SK-MEL-5 (cell line): Measurements from ENCODE around the gene UBALD1. TPM values are rescaled to one million over a fixed set of nuclear protein-coding genes. Genes with fewer than 3 reads are reported as not detected.

Experiments
- DNase-seq: peaks from one replicate; pipeline ENCODE4 v3.0.0-alpha.2; 2016; ENCODE audit warnings: low read depth, low spot score
- in situ Hi-C: cut with HindIII; loops from 2 replicates; pipeline ENCODE4 v1.10.0; 2016; ENCODE audit warnings: low sequenced_read_pairs, high pct_unique_total_duplicates, low pct_unique_long_range_greater_than_20kb
- total RNA-seq: library from RNA; depleted of rRNA; stranded (reverse); fragments of >200 nt; shearing (Covaris generic); gene quantifications from 2 replicates; pipeline ENCODE4 v1.2.3, GENCODE V29; 2014

The UBALD1 gene
- total RNA-seq, 1 experiment from 2014 or later = 13.1 TPM

DNA sequence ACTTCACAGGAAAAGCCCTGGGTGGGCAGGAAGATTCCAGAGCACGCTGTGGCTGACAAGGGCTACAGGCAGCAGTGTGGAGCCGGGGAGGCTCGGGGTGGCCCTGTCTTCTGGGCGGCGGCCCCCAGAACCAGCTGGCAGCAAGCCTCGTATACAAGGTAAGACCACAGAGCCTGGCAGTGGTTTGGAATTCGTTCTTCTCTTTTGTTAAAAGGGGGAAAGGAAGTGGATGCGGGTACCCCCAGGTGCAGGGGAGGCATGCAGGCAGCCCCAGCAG lies 6.0 kb downstream of the UBALD1 start:
- DNase-seq = no peak
- in situ Hi-C loops = no loop called here

DNA sequence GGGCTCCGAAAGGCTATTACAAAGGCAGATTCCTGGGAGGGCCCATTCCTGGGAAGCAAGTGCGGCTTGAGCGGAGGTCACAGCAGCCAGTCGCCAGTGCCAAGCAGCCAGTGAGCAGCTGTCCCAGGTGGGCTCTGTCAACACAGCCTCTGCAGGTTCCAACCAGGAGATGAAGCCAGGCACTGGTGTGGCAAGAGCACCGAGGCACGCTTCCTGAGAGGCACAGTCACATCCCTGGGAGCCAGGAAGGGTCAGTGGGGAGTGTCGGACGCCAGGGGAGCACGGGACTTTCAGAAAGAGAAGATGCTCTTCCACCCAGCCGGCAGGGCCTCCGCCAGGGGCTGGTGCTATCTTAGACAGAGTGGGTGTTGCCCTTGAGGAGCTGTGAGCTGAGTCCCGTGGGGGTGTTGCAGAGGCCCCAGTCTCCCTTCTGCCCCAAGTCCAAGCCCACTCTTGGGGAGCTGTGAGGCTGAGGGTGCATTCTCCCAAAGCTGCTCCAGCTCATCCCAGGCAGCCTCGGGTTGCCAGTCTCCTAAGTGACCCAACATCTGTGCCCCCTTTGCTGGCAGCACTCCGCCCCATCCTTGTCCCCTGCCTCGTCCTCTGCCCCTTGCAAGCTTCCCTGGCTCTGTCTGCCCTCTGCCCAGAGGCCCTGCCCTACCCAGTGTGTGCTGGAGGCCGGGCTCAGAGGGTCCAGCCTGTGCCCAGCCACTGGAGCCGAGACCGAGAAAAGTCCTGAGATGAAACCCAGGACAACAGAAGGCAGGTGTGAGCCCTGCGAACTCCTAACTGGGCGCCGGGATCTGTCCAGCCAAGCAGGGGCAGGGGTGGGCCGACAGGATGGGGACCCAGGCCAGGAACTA lies 6.6 kb downstream of the UBALD1 start:
- no peak for DNase-seq
- in situ Hi-C loops = no loop called here

DNA sequence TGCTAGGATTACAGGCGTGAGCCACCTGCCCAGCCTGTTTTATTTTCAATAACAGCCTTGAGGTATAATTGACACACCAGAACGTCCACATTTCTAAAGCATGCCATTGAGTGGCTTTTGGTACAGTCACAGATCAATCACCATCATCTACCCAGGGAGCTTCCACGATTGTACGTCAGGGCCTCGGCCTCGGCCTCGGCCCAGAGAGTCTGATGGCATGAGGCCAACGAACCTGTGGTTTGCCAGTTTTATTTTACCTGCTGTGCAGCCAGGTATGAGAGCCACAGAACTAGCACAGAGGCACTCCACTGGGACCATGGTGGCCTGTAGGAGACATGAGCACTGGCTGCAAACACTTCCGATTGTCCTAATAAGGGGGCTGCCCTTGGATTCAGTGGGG lies 8.3 kb downstream of the UBALD1 start:
- in situ Hi-C loops = no loop called here
- DNase-seq = no peak

DNA sequence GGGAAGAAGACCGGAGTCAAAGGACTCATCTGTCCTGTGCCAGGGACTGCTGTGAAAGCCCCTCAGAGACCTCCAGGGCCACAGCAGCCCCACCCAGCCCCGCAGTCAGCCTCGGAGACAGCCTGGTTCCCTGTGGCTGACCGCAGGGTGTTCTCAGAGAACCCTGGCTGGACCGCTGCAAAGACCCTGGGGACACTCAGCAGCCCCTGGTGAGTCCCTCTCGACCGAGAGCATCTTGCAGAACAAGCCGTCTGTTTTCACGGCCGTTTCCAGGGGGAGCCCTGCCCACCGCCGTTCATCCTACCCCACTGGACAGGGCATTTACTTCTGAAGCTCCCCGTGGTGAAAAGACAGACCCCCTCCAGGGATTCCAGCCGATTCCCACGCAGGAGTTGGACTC lies 10.3 kb downstream of the UBALD1 start:
- DNase-seq = no peak
- in situ Hi-C loops = no loop called here

DNA sequence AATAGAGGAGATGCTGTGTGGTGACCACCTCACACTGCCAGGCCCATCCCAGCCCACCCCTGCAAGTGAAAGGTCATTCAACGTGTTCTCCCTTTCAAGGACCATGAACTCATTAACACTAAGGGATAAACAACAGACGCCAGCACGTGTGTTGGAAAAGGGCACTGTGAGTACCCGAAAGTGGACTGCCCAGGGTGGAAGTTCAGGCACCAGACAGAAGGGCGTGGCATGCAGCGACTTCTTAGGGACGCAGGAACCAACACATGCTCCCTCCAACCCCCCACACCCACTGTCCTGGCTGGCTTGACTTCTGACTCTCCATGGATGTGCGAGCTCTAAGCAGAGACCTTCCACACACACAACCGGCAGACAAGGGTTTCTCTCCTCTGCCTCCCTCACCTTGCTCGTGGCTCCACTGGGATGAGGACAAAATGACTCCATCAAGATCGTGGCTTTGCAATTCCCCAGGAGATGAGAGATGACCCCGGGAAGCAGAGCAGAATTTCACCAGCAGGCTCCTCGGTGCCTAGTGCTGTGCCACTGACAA lies 11.0 kb downstream of the UBALD1 start:
- in situ Hi-C loops = no loop called here
- DNase-seq = no peak

DNA sequence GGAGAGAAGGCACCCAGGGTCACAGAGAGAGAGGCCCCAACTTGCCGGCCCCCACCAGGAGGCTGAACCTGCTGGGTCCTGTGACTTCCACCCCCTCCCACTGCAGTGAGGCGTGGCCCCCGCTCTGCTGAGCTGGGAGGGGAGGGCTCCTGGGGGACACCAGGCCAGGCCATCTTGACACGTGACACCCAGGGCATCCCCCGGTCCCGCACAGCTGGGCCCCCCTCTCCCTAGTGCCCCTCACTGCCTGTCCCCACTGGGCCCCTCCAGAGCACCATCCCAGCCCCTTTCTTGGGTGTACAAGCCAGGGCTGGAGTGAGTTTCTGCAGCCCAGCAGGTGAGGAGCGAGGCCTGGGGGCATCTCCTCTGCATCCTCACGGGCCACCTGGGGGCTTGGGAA lies 12.4 kb downstream of the UBALD1 start:
- in situ Hi-C loops = no loop called here
- no peak for DNase-seq

DNA sequence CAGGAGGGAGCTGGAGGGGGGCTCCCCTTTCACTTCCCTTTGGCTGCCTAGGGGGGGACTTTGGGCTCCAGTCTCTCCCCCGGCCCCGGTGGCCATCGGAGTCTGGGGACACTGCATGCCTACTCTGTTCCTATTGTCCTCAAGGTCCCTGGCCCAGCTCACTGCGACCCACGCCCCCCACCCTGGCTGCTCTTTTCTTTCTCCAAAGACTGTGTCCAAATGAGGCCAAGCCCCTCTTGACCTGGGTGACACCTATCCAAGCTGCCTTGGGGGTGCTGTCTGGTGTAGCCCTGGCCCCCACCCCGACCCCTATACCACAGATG lies 12.9 kb downstream of the UBALD1 start:
- in situ Hi-C loops = no loop called here
- no peak for DNase-seq

DNA sequence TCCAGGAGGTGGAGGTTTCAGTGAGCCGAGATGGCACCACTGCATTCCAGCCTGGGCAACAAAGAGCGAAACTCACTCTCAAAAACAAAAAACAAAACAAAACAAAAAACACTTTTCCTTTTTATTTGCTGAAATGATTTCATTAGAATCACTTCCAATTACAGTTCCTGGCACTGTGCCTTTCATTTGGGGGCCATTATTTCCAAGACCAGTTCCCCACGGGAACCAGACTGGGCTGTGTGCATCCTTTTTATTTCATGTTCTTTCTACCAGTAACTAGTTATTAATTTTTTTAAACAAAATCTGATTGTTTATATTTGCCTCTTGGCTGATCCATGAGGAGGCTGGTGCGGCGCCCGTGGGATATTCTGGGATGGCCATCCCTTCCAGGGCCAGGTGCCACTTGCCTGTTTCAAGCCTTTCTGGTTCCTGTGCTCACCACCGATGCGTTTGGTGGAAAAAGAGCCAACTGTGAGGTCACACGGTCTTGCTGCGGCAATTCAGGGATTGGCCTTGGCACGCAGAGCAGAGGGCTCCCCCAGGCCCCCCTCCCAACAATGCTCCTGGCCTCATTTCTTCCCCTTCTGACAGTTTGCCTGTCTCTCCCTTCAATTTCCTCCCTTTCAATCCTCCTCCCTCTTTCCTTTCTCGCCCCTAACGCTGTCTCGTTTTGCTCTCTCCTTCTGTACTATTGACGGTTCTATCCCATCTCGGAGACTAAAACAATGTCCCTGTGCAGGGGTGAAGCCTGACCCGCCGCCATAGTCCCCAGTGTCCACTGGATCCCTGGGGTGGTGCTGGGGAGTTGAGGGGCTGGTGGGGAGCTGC lies 13.4 kb downstream of the UBALD1 start:
- DNase-seq = no peak
- in situ Hi-C loops = no loop called here

DNA sequence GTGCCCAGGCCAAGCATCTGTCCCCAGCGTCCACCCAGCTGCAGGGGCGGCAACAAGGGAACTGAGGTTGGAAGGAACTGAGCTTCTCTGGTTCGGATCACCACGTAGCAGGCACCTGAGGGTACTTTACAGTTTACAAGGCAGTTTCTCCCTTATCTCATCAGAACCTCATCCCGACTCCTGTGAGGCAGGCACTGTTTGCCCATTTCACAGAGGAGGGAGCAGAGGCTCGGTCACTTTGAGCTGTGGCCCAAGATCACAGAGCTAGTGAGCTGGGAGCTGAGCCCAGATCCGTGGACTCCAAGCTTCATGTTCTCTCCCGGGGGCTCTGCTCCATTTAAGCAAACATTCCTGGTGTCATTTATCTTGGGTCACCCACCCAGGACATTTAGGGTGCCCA lies 15.1 kb downstream of the UBALD1 start:
- no peak for DNase-seq
- in situ Hi-C loops = no loop called here

DNA sequence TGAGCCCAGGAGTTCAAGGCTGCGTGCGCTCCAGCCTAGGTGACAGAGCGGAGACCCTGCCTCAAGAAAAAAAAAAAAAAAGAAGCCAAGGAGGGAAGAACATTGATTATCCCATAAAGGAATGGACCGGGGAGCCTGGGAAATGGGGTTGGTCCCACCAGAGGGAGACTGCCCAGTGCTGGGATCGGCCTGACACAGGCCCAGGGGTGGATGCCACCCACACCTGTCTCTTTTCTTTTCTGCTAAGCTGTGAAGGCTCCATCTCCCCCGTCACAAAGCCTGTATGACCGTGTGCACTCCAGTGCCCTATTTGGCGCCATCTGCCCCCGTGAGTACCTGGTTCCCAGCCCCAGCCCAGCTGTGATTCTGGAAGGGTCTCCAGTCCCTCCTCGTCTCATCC lies 15.7 kb downstream of the UBALD1 start:
- DNase-seq = no peak
- in situ Hi-C loops = no loop called here

DNA sequence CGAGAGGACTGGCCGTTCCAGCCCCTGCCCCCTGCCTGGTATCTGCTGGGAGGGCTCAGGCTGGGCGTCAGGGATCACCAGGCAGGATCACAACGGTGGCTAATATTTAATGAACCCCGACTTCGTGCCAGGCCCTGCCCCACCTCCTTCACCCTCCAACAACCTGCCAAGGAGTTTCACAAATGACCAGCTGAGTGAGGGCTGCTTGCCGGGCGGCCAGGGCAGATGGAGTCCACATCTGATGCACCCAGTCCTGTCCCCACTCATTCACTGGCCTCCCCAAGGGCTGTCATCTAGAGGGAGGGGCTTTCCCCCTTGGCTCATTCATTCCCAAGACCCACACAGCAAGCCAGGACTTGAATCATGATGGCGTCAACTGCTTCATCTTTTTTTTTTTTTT lies 17.5 kb downstream of the UBALD1 start:
- in situ Hi-C loops = no loop called here

DNA sequence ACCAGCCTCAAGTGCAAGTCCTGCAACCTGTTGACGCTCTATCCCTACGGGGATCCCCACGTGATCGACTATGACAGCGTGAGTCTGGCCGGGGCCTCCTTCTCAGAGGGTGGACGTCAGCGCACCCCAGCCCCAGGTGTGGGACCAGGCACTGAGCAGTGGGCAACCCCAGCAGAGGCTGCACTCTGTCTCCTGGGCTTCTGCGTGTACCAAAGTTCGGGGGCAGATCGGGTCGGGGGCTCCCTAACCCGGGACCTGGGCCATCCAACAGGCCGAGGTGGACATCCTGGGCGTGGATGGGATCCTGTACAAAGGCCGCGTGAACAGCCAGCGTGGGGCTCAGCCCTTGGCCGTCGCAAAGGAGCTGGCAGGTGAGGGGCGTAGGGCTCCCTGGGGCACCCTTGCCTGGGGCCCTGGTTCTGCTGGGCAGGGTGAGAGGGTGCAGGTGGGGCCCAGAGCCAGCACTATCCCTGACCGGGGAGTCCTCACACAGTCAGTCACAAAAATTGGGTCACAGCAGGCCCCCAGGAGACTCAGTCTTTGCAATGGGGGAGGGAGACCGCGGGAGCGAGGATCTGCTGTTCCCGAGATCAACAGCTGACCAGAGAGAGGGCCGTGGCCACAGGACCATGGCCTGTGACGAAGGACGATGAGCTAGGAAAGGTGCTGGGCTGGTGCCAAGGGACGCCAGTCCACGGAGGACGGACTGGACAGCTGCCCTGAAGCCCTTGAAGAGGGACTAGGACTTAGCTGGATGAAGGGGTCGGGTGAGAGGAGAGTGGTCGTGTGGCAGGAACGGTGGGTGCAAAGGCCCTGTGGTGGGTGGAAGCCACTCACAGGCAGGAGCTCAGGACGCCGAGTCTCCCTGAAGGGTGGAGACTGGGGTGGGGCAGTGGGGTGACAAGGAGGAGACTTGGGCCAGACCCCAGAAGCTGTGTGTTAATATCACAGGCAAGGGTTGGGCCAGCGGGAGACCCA lies 20.0 kb downstream of the UBALD1 start:
- in situ Hi-C loops = no loop called here
- no peak for DNase-seq

More for the DNA sequence above, 17.5 kb downstream of the UBALD1 start:
- DNase-seq = no peak

DNA sequence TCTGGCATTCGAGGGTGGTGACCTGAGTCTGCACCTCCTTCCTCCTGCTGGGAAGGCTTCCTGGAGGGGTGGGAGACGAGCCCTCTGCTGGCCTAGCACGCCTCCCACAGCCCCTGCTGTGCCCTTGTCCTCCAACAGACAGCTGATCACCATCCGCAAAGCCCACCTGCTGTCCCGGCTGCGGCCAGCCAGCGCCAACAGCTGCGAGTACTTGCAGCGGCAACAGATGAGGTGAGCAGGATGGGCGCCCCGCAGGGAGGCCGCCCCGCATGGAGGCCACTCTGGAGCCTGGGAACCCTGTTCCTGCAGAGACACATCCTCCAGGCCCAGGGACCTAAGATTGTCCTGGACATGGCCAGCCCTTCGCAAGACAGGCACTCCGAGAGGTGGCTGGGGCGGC lies 21.6 kb downstream of the UBALD1 start:
- no peak for DNase-seq
- in situ Hi-C loops = no loop called here

DNA sequence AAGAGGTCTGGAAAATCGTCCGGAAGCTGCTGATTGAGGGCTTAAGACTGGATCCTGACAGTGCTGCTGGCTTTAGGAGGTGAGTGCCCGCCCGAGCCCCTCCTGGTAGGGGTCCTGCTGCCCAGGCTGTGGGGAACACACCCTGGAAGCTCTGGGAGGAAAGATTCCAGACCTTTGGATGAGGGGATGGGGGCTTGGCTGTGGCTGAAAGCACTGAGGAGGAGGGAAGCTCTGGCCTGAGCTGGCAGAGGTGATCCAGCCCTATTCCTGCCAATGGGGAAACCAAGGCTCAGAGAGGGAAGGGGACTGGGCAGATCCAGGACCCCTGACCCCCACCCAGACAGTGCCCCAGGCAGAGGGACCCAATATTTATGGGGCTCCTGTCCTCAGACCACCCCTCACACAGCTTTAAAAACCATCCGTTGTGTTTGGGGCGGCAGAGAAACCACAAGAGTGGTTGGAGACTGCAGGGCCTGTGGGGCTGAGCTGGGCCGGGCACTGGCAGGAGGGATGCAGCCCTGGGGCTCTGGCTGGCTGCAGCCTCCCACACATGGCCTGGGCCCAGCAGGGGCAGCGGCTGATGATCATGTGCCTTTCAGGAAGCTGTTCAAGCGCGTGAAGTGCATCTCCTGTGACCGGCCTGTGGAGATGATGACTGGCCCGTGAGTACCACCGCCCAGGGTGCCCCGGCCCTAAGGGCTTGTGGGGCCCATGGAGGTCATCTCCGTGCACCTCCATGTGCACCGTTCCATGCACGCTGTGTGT lies 22.8 kb downstream of the UBALD1 start:
- in situ Hi-C loops = no loop called here
- peak; percentile 75 for DNase-seq

DNA sequence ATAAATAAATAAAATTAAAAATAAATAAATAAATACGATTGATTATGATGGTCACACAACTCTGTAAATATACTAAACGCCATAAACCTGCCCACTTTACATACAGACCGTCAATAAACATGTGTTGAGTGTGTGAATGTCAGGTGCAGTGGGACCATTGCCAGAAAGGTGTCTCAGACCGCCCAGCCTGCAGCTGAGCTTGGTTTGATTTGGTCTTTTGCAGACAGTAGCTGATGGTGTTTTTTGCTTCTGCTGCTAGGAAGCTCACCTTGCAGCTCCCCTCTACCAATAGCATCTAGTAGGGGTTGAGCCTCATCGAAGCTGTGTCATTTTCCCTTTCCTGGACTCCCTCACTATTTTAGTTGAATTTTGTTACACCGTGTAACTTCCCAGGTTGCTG lies 23.5 kb downstream of the UBALD1 start:
- no peak for DNase-seq
- in situ Hi-C loops = no loop called here

DNA sequence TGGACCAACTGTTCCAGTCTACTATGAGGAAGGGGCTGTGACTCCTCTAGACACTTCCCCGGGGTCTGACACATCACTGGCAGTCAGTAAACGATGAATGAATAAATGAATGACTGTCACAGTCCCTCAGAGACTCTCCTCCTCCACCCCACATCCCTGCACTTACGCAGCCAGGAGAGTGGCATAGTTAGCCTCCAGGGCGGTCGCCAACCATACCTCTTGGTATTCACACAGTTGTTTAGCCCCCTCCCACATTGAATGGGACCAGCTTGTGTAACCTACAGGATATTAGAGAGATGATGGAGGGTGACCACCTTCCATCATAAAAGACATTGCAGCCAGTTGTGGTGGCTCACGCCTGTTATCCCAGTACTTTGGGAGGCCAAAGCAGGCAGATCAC lies 25.7 kb downstream of the UBALD1 start:
- no peak for DNase-seq
- in situ Hi-C loops = no loop called here

DNA sequence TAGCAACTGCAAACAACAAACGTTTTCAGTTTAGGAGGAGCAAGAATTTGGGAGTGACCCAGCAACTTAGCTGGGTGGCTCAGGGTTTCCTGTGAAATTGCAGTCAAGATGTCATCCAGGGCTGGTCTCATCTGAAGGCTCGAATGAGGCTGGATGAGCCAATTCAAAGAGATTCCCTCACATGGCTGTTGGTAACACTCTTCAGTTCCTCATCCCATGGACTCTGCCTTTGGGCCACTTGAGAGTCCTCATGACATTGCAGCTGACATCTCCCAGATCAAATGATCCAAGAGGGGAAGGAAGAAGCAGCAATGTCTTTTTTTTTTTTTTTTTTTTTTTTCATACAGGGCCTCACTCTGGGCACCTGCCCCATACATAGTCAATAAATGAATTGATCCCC lies 26.3 kb downstream of the UBALD1 start:
- no peak for DNase-seq
- in situ Hi-C loops = no loop called here
